Measurements from ENCODE around the gene PLA2G4A. TPM values are rescaled to one million over a fixed set of nuclear protein-coding genes. Genes with fewer than 3 reads are reported as not detected.

PLA2G4A gene
- total and polyA plus RNA-seq, 2 donors (not counting 3 experiments of a cell fraction or from before 2014, with no cell fraction given) = 8.2 to 13.3 TPM

DNA sequence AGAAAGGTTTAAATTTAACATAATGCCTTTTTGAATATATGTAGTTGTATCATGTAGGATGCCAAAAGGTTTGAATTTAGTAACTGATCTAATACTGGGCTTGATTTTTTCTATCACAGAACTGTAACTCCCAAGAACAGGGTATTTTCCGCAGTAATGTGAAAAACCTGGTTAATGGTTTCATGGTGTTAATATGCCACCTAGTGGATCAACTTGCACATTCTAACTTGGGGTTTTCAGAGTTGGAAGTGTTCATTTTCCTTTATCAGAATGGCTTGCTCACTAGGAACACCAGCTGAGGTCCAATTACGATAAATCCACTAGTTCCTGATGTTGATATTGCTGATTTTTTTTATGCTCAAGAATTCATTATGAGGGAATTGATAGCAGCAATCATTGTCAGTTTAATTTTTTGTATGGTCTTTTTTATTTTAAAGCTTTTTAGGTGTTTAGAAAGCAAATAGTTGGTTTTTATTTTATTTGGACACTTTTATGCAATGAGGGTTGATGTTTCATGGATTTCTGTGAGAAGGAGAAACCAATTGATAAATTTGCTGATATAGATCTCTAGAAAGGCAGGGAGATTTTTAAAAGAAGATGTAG lies 157.2 kb downstream of the PLA2G4A start:
- Histone ChIP-seq H3K36me3 (ENCODE audit: control insufficient read depth in 2 of 2, extremely low read depth in 1 of 2, insufficient read depth in 2 of 2, low read length in 2 of 2) (peaks cover 0 to 2% of the 10 kb centered on the region in 2 experiments), H3K9me3 (replicated peaks; ENCODE audit: control insufficient read depth, insufficient read depth, low read length) (no peaks in the 10 kb centered on the region), H3K79me2 (ENCODE audit: control insufficient read depth, insufficient read depth, low read length) (peaks cover 2% of the 10 kb centered on the region), H3K27me3 (ENCODE audit: control insufficient read depth in 2 of 2, insufficient read depth in 2 of 2, low read length in 2 of 2) (no peaks in the 10 kb centered on the region), H3K9me1 (replicated peaks; ENCODE audit: control insufficient read depth, extremely low read depth, insufficient read depth, low read length) (no peaks in the 10 kb centered on the region), H4K20me1 (replicated peaks; ENCODE audit: control insufficient read depth, extremely low read depth, insufficient read depth, low read length) (no peaks in the 10 kb centered on the region), H3K4me2 (ENCODE audit: insufficient read depth, low read length) (peak overlapping the region; percentile 21), H3K4me1 (ENCODE audit: control insufficient read depth, extremely low read depth, insufficient read depth, low read length) (peaks cover 16% of the 10 kb centered on the region), H2AFZ (ENCODE audit: low read depth, low read length) (no peak overlapping the region), H3K9ac (replicated peaks; ENCODE audit: extremely low read depth, insufficient read depth, low read length) (peak overlapping the region; percentile 65), H3K27ac (ENCODE audit: insufficient read depth, low read depth, low read length) (peak overlapping the region; percentile 76), H3K4me3 (replicated peaks in 1 of 3; ENCODE audit: insufficient read depth in 1 of 3, low read depth in 1 of 3, low read length in 3 of 3) (no peak overlapping the region)
- peak; percentile 90 for DNase-seq (ENCODE audit: low read depth, low spot score)
- intact Hi-C loops (cut with micrococcal nuclease) (loop anchor here (1.0 to 5.0 kb wide), 9 partner anchors 39 to 611 kb away; partner anchors contain the start of genes ODR4 and TPR), dilution Hi-C loops (cut with MboI; ENCODE audit: extremely low pct_ligation_motif_present, low sequenced_read_pairs) (no loop called here)
- POLR2A ChIA-PET = no interaction called here
- FAIRE-seq = peak; percentile 84
- no TSS peak for BruUV-seq (replicated peaks)
- CTCF ChIA-PET = interaction anchor here (0.6 to 3.0 kb wide), 39 partner anchors 9 to 611 kb away, joined by 3 to 48 read pairs (median 4); partner anchors contain the start of genes ODR4, PTGS2 and TPR
- TF ChIP-seq POLR2A (IDR thresholded peaks at IDR 0.05; ENCODE audit: low read depth, low read length) = no peak
- TF ChIP-seq CTCF (IDR thresholded peaks at IDR 0.05; ENCODE audit: extremely low read depth in 1 of 2, insufficient read depth in 1 of 2, low read depth in 1 of 2, low read length in 2 of 2) = peak; percentile 45 to 48

- FAIRE-seq (no peak), DNase-seq (ENCODE audit: low read depth, low spot score) (no peak)
- Histone ChIP-seq H3K4me3 (replicated peaks in 1 of 3; ENCODE audit: insufficient read depth in 1 of 3, low read depth in 1 of 3, low read length in 3 of 3) (no peak overlapping the region), H3K4me2 (ENCODE audit: insufficient read depth, low read length) (no peak overlapping the region), H3K9me1 (replicated peaks; ENCODE audit: control insufficient read depth, extremely low read depth, insufficient read depth, low read length) (no peaks in the 10 kb centered on the region), H3K4me1 (ENCODE audit: control insufficient read depth, extremely low read depth, insufficient read depth, low read length) (peaks cover 16% of the 10 kb centered on the region), H3K36me3 (ENCODE audit: control insufficient read depth in 2 of 2, extremely low read depth in 1 of 2, insufficient read depth in 2 of 2, low read length in 2 of 2) (peaks cover 0 to 2% of the 10 kb centered on the region in 2 experiments), H3K27ac (ENCODE audit: insufficient read depth, low read depth, low read length) (no peak overlapping the region), H3K9me3 (replicated peaks; ENCODE audit: control insufficient read depth, insufficient read depth, low read length) (no peaks in the 10 kb centered on the region), H4K20me1 (replicated peaks; ENCODE audit: control insufficient read depth, extremely low read depth, insufficient read depth, low read length) (no peaks in the 10 kb centered on the region), H3K27me3 (ENCODE audit: control insufficient read depth in 2 of 2, insufficient read depth in 2 of 2, low read length in 2 of 2) (no peaks in the 10 kb centered on the region), H3K9ac (replicated peaks; ENCODE audit: extremely low read depth, insufficient read depth, low read length) (no peak overlapping the region), H3K79me2 (ENCODE audit: control insufficient read depth, insufficient read depth, low read length) (peaks cover 2% of the 10 kb centered on the region), H2AFZ (ENCODE audit: low read depth, low read length) (no peak overlapping the region)
- TF ChIP-seq CTCF (IDR thresholded peaks at IDR 0.05; ENCODE audit: extremely low read depth in 1 of 2, insufficient read depth in 1 of 2, low read depth in 1 of 2, low read length in 2 of 2) (no peak), MAX (IDR thresholded peaks at IDR 0.05; ENCODE audit: insufficient read depth, insufficient read length) (no peak), MYC (IDR thresholded peaks at IDR 0.05; ENCODE audit: low read depth, low read length) (no peak)
- ChIA-PET POLR2A (no interaction called here), CTCF (interaction anchor here (0.9 to 3.0 kb wide), 23 partner anchors 9 to 612 kb away, joined by 3 to 48 read pairs (median 5); partner anchors contain the start of genes PTGS2 and TPR)
- dilution Hi-C loops (cut with MboI; ENCODE audit: extremely low pct_ligation_motif_present, low sequenced_read_pairs) = no loop called here
- intact Hi-C loops (cut with micrococcal nuclease) = loop anchor here (5.0 kb wide), 2 partner anchors 40 to 225 kb away; no protein-coding TSS in a partner anchor
- no TSS peak for BruUV-seq (replicated peaks)
Measured at GRCh38 chr1:186987065-186987464, 158.3 kb downstream of the PLA2G4A start.
